HG03342 (cell line): Measurements from ENCODE around the gene ZNF559.
"Not testable (repeated sequence)": the region's sequence is repeated elsewhere in the genome, so short reads cannot be mapped to it uniquely, and the experiment has no call there.

Source experiments
- ATAC-seq: cut with Tn5 transposase; IDR thresholded peaks from one replicate; pipeline ENCODE4 v1.9.1; 2021; ENCODE audit warnings: mild to moderate bottlenecking, moderate library complexity; ENCODE audit not compliant: unreplicated experiment

The ZNF559 gene

DNA sequence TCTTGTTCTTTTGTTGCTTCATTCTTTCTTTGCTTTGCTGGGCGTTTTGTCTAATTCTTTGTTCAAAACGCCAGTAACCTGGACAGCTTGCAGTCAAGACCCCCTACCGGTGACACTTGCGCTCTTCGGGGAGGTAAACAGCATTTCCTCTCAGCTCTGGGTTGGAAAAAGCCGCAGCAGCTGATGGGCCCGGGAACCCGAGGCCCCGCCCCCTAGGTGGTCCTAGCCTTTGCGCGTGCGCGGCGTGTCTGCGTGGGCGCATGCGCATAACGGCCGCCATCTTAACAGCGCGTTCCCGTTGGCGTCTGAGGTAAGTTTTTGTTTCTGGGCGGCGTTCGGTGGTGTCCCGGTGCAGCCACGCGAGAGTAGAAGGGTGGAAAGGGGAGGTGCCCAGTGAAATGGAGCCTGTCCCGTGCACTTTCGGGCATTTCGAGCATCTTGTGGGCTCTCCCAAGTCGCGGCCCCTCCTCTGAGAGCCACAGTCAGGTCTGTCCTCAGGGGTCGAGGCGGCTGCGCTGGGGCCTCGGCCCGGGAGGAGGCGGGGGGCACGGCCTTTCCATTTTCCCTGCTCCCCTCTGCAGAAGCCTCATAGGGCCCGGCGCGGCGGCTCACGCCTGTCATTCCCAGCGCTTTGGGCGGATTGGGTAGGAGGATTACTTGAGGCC lies at the start of gene ZNF559:
Gene ZNF559, plus strand, starts transcription at position 261 of the 665 bp plus-strand sequence. CDS start 14,371 bp downstream, outside the sequence.
- ATAC-seq = peak; percentile 97

GRCh38 chr19:9283485-9283884 lies 40.5 kb upstream of the ZNF559 start:
- ATAC-seq = not testable (repeated sequence)

- no peak for ATAC-seq
Observed at GRCh38 chr19:9289231-9289884, 34.6 kb upstream of the ZNF559 start.

DNA sequence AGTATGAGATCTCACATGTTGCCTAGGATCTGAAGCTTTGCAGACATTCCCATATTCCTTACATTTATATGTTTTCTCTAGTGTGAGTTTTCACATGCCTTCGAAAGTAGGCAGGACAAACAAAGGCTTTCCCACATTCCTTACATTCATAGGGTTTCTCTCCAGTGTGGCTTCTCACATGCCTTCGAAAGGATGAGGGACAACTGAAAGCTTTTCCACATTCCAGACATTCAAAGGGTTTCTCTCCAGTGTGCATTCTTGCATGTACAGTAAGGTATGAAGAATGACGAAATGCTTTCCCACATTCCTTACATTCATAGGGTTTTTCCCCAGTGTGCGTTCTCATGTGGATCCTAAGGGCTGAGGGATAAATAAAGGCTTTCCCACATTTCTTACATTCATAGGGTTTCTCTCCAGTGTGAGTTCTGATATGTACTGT lies 28.5 kb upstream of the ZNF559 start:
- no peak for ATAC-seq

GRCh38 chr19:9296336-9296735 lies 27.6 kb upstream of the ZNF559 start:
- ATAC-seq = no peak

DNA sequence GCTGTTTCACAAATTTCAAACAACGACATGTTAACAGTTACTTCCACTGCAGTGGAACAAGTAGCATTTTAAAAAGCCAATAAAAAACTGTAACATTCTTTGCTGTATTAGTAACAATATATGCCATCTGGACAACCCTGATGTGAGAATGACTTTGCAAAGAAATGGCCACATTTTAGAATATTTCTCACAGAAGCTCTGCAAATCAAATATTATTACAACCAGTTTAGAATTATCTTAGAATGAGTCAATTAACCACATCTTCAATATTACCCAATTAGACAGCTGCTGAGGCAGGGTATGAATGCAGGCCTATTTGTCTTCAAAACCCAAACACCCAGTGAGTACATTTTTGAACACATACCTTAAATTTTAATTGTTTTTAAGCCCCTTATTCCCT lies 17.5 kb upstream of the ZNF559 start:
- no peak for ATAC-seq

DNA sequence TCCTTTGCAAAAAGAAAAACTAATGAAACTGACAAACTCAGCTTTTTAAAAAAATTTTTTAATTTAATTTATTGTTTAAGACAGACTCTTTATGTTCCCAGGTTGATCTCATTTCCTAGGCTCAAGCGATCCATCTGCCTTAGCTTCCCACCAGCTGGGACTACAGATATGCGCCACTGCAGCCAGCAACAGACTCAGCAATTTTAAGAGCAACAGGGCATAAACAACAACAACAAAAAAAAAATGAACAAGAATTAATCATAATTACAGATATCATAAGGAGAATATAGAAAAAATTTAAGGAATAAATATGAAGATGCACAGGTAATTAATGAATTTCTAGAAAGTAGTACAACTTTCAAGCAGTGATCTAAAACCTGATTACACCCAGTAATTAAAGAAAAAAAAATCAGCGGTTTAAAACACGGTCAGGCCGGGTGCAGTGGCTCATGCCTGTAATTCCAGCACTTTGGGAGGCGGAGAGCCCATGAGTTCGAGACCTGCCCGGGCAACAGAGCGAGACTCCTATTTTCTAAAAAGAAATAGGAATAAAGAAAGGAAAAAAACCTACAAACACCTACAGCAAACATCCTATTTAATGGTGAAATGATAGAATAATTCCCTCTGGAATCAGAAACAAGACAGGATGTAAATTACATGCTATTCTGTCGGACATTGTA lies 15.7 kb upstream of the ZNF559 start:
- no peak for ATAC-seq

GRCh38 chr19:9309139-9309973 lies 14.6 kb upstream of the ZNF559 start, which contains the start of gene ZNF699:
Gene ZNF699, minus strand, starts transcription at chr19:9309838. Its CDS starts 4,719 bp downstream, at chr19:9305119.
- peak; percentile 87 for ATAC-seq

- ATAC-seq = peak; percentile 52
Observed at GRCh38 chr19:9309974-9310446, 14.0 kb upstream of the ZNF559 start.

DNA sequence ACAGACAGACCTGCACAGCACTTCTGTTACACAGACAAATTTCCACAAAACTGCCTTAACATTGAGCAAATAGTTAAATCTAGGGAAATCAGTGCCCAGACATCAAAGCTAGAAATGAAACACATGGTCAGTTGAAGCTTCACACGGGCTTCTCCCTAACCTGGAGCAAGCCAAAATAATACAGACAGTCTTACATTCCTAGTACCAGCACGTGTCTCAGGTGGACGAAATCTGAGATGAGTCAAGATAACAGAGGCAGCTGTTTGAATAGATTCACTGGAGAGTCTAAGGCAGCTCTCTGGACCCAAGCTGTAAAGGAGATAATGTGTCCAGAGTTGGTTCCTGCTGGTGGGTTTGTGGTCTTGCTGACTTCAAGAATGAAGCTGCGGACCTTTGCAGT lies 10.2 kb upstream of the ZNF559 start:
- ATAC-seq = no peak

DNA sequence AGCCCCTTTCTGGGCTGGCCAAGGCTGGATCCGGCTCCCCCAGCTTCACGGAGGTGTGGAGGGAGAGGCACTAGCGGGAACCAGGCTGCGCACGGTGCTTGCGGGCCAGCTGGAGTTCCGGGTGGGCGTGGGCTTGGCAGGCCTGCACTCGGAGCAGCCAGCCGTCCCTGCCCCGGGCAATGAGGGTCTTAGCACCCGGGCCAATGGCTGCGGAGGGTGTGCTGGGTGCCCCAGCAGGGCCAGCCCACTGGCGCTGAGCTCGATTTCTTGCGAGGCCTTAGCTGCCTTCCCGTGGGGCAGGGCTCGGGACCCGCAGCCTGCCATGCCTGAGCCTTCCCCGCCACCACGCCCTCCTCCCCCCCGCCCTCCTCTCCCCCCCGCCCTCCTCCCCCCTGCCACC lies 2.6 kb upstream of the ZNF559 start:
- ATAC-seq = no peak

- not testable (repeated sequence) for ATAC-seq
Observed at GRCh38 chr19:9321756-9322155, 2.2 kb upstream of the ZNF559 start.

DNA sequence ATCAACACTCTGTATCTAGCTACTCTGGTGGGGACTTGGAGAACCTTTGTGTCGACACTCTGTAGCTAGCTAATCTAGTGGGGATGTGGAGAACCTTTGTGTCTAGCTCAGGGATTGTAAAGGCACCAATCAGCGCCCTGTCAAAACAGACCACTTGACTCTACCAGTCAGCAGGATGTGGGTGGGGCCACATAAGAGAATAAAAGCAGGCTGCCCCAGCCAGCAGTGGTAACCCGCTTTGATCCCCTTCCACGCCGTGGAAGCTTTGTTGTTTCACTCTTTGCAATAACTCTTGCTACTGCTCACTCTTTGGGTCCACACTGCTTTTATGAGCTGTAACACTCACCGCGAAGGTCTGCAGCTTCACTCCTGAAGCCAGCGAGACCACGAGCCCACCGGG lies 1.8 kb upstream of the ZNF559 start:
- ATAC-seq = not testable (repeated sequence)

DNA sequence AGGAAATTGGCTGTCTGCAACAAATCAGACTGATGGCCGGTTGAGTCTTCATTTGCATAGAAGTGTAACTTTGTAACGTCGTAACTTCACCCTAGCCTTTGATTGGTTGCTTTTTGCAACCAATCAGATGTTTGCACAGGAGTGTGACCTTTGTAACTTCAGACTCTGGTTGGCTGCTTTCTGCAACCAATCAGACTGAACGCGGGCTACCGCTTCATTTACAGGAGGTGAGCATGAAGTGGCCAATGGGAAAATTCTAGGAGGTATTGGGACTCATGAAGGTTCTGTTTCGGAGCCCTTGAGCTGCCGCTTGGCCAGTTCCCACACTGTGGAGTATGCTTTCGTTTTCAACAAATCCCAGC lies 441 bp upstream of the ZNF559 start:
- ATAC-seq = peak; percentile 26

DNA sequence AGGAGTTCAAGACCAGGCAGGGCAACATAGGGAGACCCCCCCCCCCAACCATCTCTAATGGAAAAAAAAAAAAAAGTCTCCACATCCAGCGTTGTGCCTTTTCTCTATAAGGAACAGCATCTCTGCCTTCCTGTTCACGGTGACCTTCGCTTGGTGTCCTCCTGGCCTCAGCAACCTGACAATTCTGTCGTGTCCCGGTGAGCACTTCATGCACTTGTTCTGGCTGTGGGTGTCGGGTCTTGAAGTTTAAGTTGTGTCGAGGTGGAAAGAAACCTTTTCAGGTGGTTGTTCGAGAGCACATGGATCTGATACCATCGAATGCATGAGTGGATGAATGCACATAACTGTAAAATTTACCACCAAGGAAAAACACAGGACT lies 594 bp downstream of the ZNF559 start:
- no peak for ATAC-seq

- no peak for ATAC-seq
Observed at GRCh38 chr19:9329999-9330398, 6.0 kb downstream of the ZNF559 start.

GRCh38 chr19:9342610-9343304 lies 18.8 kb downstream of the ZNF559 start:
- ATAC-seq = no peak

DNA sequence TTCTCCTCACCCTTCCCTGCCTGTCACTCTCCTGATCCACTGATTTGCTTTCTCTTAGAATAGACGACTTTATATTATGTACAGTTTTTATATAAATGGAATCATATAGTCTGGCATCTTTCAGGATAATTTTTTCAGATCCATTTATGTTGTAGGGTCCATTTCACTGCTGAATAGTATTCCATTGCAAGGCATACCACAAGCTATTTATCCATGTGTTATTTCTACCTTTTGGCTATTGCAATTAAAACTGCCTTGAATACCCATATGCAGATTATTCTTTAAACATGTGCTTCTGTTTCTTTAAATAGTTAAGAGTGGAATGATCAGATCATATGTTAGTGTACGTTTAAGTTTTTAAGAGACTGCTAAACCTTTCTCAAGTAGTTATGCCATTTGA lies 21.0 kb downstream of the ZNF559 start:
- ATAC-seq = no peak

DNA sequence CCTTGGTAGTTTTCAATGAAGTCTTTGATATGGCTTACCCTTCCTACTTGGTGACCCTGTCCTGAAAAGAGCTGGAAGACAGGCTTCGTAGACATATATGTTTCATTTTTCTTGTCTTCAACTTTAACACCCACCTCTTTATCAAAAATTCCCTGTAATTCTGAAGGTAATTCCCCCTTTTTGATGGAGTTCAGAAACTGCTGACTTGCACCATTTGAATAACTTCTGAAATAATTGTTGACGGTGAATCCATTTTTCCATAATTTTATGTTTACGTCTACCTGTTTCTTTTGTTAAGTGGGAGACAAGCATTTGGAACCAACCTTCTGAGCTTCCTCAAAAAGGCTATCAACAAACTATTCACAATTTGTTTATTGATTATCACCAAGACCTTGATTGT lies 24.3 kb downstream of the ZNF559 start:
- no peak for ATAC-seq

DNA sequence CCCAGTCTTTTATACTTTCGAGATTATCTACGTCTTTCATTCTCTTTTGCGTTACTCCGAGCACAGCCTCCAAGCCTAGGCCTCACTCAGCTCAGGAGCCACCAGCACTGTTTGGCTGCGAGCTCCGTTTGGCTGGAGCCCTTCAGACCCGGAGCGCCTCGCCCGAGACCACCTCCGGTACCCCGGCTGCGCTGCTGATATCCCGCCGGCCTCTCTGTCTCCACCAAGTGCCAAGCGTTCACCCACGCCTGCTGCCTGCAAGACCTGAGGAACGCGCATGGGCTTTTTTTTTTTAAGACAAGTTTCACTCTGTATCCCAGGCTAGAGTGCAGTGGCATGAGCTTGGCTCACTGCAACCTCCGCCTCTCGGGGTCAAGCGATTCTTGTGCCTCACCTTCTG lies 24.7 kb downstream of the ZNF559 start:
- no peak for ATAC-seq
